ENCODE measurements around the gene NDEL1. TPM values are rescaled to one million over a fixed set of nuclear protein-coding genes. Genes with fewer than 3 reads are reported as not detected.
A peak's percentile ranks its signal among the peaks of the same experiment; 100 is the strongest.

Gene NDEL1
- total RNA-seq, 1 experiment from 2014 or later: 40.5 TPM

GRCh38 chr17:8436169-8436843 lies 622 bp downstream of the NDEL1 start:
- Mint-ChIP-seq H3K36me3 (ENCODE audit: insufficient read depth, unreplicated experiment) (peaks cover 38% of the 10 kb centered on the region), H3K27ac (ENCODE audit: unreplicated experiment) (peak overlapping the region; percentile 87), H3K4me3 (ENCODE audit: low read depth, unreplicated experiment) (peak overlapping the region; percentile 83), H3K9me3 (ENCODE audit: low read depth, unreplicated experiment) (no peaks in the 10 kb centered on the region), H3K27me3 (ENCODE audit: unreplicated experiment) (no peaks in the 10 kb centered on the region), H3K4me1 (ENCODE audit: low read depth, unreplicated experiment) (peaks cover 8% of the 10 kb centered on the region)
- DNase-seq: peak; percentile 49
- no peak for TF ChIP-seq CTCF (IDR thresholded peaks at IDR 0.05; ENCODE audit: unreplicated experiment)
- intact Hi-C loops (cut with micrococcal nuclease; ENCODE audit: unreplicated experiment): no loop called here
- CTCF ChIA-PET: interaction anchor here (0.7 to 0.8 kb wide), 2 partner anchors 26 to 248 kb away, joined by 3 to 4 read pairs; no protein-coding TSS in a partner anchor
- BruUV-seq (replicated peaks): no TSS peak

- peaks cover 13% of the 10 kb centered on the region for H3K4me1 Mint-ChIP-seq (ENCODE audit: low read depth, unreplicated experiment)
- H3K27me3 Mint-ChIP-seq (ENCODE audit: unreplicated experiment): no peaks in the 10 kb centered on the region
- BruUV-seq (replicated peaks): no TSS peak
- intact Hi-C loops (cut with micrococcal nuclease; ENCODE audit: unreplicated experiment): no loop called here
- H3K27ac Mint-ChIP-seq (ENCODE audit: unreplicated experiment): peak overlapping the region; percentile 87
- H3K4me3 Mint-ChIP-seq (ENCODE audit: low read depth, unreplicated experiment): peak overlapping the region; percentile 83
- CTCF ChIA-PET: interaction anchor here (0.8 kb wide), 1 partner anchor 27 kb away, joined by 4 read pairs; no protein-coding TSS in a partner anchor
- TF ChIP-seq CTCF (IDR thresholded peaks at IDR 0.05; ENCODE audit: unreplicated experiment): no peak
- no peaks in the 10 kb centered on the region for H3K9me3 Mint-ChIP-seq (ENCODE audit: low read depth, unreplicated experiment)
- no peak for DNase-seq
- peaks cover 38% of the 10 kb centered on the region for H3K36me3 Mint-ChIP-seq (ENCODE audit: insufficient read depth, unreplicated experiment)
Measured at GRCh38 chr17:8436844-8437171, 1.1 kb downstream of the NDEL1 start.

GRCh38 chr17:8438441-8438840 lies 2.8 kb downstream of the NDEL1 start:
- no peaks in the 10 kb centered on the region for H3K27me3 Mint-ChIP-seq (ENCODE audit: unreplicated experiment)
- no peak overlapping the region for H3K27ac Mint-ChIP-seq (ENCODE audit: unreplicated experiment)
- TF ChIP-seq CTCF (IDR thresholded peaks at IDR 0.05; ENCODE audit: unreplicated experiment): no peak
- no TSS peak for BruUV-seq (replicated peaks)
- no peak for DNase-seq
- no peak overlapping the region for H3K4me3 Mint-ChIP-seq (ENCODE audit: low read depth, unreplicated experiment)
- CTCF ChIA-PET: no interaction called here
- H3K36me3 Mint-ChIP-seq (ENCODE audit: insufficient read depth, unreplicated experiment): peaks cover 38% of the 10 kb centered on the region
- intact Hi-C loops (cut with micrococcal nuclease; ENCODE audit: unreplicated experiment): no loop called here
- H3K4me1 Mint-ChIP-seq (ENCODE audit: low read depth, unreplicated experiment): peaks cover 13% of the 10 kb centered on the region
- H3K9me3 Mint-ChIP-seq (ENCODE audit: low read depth, unreplicated experiment): no peaks in the 10 kb centered on the region

GRCh38 chr17:8439681-8440080 lies 4.0 kb downstream of the NDEL1 start:
- TF ChIP-seq CTCF (IDR thresholded peaks at IDR 0.05; ENCODE audit: unreplicated experiment): no peak
- no peak for DNase-seq
- H3K27ac Mint-ChIP-seq (ENCODE audit: unreplicated experiment): no peak overlapping the region
- H3K9me3 Mint-ChIP-seq (ENCODE audit: low read depth, unreplicated experiment): no peaks in the 10 kb centered on the region
- intact Hi-C loops (cut with micrococcal nuclease; ENCODE audit: unreplicated experiment): no loop called here
- no peaks in the 10 kb centered on the region for H3K27me3 Mint-ChIP-seq (ENCODE audit: unreplicated experiment)
- no peak overlapping the region for H3K4me3 Mint-ChIP-seq (ENCODE audit: low read depth, unreplicated experiment)
- BruUV-seq (replicated peaks): no TSS peak
- H3K4me1 Mint-ChIP-seq (ENCODE audit: low read depth, unreplicated experiment): peaks cover 13% of the 10 kb centered on the region
- CTCF ChIA-PET: no interaction called here
- H3K36me3 Mint-ChIP-seq (ENCODE audit: insufficient read depth, unreplicated experiment): peaks cover 38% of the 10 kb centered on the region
